GM03348 (cell line): Measurements from ENCODE around the gene SLC12A2.
A peak's percentile ranks its signal among the peaks of the same experiment; 100 is the strongest.

Experiments used
- DNase-seq: peaks from one replicate; pipeline ENCODE4 v3.0.0; 2012; ENCODE audit warnings: low spot score

The SLC12A2 gene

GRCh38 chr5:128169401-128170017 is 85.9 kb downstream of the SLC12A2 start:
- DNase-seq = no peak

DNA sequence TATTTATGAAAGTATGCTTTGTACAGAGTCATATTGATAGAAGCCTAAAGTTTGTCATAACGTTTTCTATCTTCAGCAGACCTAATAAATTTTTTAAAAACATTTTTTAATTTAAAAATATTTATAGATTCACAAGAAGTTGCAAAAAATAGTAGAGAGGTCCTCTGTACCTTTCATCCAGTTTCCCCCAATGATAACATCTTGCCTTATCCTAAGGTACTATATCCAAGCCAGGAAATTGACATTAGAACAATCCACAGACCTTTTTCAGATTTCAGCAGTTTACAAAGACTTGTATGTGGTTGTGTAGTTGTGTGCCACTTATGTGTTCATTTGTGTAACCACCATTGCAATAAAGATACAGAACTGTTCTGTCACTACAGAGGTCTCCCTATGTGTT is 88.5 kb downstream of the SLC12A2 start:
- DNase-seq = no peak

GRCh38 chr5:128174951-128175350 is 91.4 kb downstream of the SLC12A2 start:
- DNase-seq = peak; percentile 7

DNA sequence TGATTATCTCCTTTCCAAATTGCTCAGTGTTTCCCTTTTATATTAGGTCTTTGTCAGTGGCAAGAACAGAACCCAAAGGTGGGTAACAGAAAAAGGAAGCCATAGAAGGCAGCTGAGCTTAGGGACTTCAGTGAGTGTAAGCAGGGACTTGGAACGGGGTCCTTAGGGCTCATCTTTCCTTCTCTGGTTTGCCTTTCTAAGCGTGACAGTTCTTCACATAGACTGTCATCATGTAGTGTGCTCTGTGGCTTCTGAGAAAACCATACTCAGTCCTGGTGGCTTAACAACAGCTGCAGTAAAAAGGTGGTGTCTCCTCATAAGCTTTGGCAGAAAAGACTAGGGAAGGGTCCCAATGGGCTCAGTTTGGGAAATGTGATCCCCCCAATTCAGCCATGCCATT is 108.8 kb downstream of the SLC12A2 start:
- no peak for DNase-seq

DNA sequence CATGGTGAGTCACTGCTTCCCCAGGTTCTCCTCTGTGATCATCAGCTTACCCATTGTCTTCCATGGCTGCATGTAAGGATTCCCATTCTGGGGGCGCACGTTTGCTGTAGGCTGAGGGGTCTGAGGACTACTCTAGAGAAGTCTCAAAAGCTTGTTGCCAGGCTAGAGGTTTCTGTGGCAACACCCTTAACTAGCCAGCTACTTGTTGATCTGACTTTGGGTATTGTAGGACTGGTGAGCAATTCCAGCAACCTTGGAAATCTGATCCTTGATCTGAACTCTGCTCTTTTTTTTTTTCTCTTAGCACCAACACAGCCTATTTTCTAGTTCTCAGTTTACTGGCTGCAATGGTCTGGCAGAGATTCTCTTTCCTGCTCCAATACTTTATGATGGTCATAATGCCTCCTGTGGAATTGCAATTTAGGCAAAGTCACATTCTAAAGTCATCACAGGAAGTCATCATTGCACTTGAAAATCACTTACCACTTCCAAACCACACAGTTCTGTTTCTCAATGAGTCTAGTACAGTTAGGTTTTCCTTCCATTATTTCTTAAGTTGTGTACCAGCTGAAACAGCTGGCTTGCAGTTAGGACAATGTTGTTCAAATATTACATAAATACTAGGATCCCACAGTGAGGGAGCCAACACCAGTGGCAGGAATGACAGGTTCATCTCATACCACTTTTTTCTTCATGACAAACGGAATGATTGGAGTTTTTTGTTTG is 110.3 kb downstream of the SLC12A2 start:
- no peak for DNase-seq

DNA sequence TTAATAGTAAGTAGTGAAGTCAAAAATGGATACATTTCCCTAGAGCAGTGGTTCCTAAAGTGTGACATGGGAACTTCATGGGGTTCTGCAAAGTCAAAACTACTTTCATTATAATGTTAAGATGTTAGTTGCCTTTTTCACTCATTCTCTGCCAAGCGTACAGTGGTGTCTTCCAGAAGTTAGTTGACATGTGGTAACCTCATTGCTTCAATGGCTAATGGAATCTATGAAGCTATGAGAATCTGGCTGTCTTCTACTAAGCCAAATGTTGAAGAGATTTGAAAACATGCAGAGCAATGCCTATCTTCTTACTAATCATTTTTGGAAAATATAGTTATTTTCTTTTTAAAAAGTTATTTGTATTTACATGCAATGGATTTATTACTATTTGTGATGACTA is 111.8 kb downstream of the SLC12A2 start:
- DNase-seq = peak; percentile 16

- DNase-seq = no peak
Observed at GRCh38 chr5:128196080-128196479, 112.5 kb downstream of the SLC12A2 start.

- no peak for DNase-seq
Observed at GRCh38 chr5:128196791-128197190, 113.2 kb downstream of the SLC12A2 start.

DNA sequence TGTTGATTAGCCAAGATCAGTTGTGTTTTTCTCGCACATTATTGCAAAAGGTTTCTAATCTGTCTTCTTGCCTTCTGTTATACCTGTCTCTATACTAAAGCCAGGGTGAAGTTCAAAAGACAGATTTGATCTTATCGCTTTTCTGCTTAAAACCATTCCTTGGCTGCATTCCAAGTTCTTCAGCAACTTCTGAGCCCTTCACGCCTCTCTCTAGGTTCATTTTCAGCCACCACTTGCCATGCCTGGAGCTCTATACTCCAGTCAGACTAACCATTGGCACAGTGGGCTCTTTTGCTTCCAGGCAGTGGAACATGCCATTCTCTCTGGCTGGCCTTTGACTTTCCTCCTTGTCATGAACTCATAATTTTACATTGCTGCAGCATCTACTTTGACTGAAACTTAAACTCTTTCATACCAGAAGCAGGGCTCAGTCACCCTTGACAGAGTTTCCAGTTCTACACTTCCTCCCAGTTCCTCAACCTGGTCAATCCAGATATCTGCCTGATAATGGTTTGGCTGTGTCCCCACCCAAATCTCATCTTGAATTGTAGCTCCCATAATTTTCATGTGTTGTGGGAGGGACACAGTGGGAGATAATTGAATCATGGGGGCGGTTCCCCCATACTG is 114.4 kb downstream of the SLC12A2 start:
- DNase-seq = no peak

GRCh38 chr5:128199104-128199503 is 115.5 kb downstream of the SLC12A2 start:
- DNase-seq = no peak

GRCh38 chr5:128199611-128200010 is 116.0 kb downstream of the SLC12A2 start:
- DNase-seq = no peak

DNA sequence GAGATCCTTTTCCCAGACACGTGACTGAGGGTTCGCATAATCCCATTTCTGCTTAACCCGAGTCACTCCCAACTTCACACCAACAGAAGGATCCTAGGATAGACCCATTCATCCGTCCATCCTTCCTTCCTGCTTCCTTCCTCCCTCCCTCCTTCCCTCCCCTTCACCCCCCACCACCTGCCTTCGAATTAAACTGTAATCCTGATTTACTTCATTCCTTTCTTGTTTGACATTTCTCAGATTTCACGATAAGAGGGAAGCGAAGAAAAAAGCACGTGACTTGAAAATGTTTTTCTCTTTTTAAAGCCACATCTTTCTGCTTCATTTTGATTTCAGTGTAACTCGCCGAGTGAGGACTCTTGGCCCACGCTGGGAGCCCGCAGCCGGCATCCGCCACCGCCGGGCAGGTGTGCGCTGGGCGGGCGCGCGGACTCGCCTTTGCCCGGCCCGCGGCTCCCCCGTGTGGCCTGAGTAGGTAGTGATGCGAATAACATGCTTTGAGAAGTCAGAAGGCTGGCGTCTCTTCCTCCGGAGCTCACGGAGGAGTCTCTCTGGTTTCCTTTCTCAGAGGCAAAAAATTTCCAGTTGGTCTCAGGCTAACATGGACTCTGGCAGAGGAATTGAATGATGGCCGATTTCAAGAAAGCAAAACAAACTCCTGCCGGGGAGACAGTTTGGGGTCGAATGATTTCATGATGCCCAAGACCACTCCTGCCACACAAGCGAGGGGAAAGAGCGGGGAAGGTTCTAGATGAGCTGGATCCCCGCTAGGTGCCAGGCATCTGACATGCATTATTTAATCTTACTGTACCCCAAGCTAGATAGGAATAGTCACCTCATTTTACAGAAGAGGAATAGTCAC is 117.7 kb downstream of the SLC12A2 start:
- DNase-seq = peak; percentile 85

- no peak for DNase-seq
Observed at GRCh38 chr5:128202320-128202719, 118.8 kb downstream of the SLC12A2 start.

- no peak for DNase-seq
Observed at GRCh38 chr5:128208436-128208835, 124.9 kb downstream of the SLC12A2 start.

DNA sequence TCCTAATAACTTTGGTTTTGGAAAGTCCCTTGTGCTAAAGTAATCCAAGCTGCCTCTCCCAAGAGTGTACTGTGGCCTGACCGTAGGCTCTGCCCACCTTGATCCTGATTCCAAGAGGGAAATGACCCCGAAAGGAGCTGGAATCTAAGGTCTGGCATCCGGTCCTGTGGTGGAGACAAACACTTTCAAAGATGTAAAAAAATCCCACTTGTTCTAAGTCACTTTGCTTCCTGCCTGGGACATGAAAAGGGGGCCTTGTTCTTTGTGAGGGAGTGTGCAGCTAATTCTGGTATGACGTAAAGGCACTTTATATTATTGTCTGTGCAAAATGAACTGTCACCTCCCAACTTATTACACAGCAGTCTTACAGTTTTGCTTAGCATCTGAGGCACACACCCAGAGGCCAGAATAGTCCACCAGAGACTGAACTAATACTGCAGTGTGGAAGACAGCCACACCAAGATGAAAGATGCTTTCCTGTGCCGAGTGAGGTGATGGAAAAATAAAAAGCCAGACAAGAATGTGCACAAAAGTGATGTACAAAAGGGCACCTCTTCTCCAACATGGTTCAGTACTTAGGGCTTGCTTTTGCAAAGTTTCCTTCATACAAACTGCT is 128.7 kb downstream of the SLC12A2 start:
- DNase-seq = no peak

DNA sequence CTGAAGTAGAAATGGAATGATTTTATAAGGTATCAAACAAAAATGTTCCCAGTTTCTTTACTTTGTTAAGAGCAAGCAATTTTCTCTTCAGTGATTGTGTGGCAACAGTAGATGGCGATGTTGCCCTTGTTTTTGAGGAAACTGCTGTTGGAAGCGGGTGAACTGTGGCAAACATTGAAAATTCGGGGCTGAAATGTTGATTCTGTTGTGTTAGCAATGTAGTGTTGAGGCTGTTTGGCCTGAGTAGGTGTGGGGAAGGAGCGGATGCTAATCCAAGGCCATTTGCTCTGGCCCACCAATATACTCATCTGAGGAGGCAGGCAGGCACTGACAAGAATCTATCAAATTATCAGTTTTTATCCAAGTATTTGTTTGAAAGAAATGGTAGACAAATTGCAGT is 129.8 kb downstream of the SLC12A2 start:
- peak; percentile 42 for DNase-seq

GRCh38 chr5:128213833-128214232 is 130.3 kb downstream of the SLC12A2 start:
- DNase-seq = no peak

- DNase-seq = no peak
Observed at GRCh38 chr5:128216285-128216684, 132.7 kb downstream of the SLC12A2 start.

GRCh38 chr5:128216860-128217531 is 133.4 kb downstream of the SLC12A2 start:
- peak; percentile 60 for DNase-seq

DNA sequence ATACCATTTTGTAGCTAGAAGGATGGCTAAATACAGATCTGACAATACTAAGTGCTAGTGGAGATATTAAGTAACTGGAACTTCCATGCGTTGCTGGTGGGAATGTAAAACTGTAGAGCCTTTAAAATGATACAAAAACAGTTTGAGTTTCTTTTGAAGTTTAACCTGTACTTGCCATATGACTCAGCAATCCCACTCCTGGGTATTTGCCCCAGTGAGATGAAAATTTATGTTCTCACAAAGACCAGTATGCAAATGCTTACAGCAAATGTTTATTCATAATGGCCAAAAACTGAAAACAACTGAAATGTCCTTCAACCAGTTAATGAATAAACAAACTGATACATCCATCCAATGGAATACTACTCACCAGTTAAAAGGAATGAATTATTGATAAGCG is 137.3 kb downstream of the SLC12A2 start:
- no peak for DNase-seq

GRCh38 chr5:128224336-128224735 is 140.8 kb downstream of the SLC12A2 start:
- no peak for DNase-seq
